Measurements from ENCODE around the gene LAMTOR2. TPM values are rescaled to one million over a fixed set of nuclear protein-coding genes. Genes with fewer than 3 reads are reported as not detected.

Gene LAMTOR2
- total and polyA plus RNA-seq, 10 of the 15 experiments (the other 5 are each of a cell fraction or from before 2014, with no cell fraction given) = 71.9 to 264 (median 97.0) TPM

DNA sequence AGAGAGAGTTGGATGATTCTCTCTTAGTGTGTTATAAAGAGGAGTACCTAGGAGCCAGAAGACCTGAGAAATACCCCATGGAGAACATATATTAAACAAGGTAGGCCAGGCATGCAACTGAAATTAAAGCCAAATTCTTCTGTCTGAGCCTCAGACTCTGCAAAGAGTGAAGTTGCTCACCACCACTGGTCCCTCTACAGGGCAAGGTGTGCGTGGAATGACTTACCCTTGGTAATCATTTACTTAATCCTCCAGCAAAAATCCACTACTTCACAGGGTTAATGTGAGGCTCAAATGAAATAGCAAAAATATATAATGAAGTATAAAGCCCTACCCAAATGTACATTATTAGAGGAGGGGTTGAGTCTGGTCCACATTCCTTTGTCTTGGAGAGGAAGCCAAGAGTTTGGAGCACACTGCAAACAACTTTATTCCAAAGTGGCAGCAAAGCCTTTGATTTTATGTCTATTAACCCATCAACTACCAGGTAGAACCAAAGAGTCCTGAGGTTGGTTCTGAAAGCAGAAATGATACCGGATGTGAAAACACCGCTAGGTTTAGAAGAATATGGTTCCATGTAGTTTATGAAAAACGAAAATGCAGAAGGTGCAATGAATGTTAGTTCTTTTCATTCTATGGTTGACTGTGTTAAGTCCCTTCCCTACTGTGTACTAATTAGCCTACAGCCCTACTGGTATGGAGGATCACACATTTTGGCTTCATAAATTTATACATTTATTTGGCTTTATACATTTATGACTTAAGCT lies 42.3 kb upstream of the LAMTOR2 start (continued):
- TF ChIP-seq ZNF24 (IDR thresholded peaks at IDR 0.05) (0 out of 2 replicates have a peak, but pooled peaks have one; percentile 40), EGR1 (IDR thresholded peaks at IDR 0.05; ENCODE audit: borderline replicate concordance in 1 of 2, low read depth in 2 of 2, low read length in 2 of 2) (no peak), POU2F2 (IDR thresholded peaks at IDR 0.05; ENCODE audit: borderline replicate concordance, low read depth, low read length) (no peak), RCOR1 (conservative IDR thresholded peaks at IDR 0.05; ENCODE audit: low read depth, low read length) (0 out of 2 replicates have a peak, but pooled peaks have one; percentile 83), SKIL (IDR thresholded peaks at IDR 0.05; ENCODE audit: low read depth, poor library complexity, severe bottlenecking) (peak; percentile 62), ATF7 (IDR thresholded peaks at IDR 0.05; ENCODE audit: low read depth) (peak; percentile 65; the same call in 1 of the 2 replicates), YBX1 (IDR thresholded peaks at IDR 0.05) (no peak), ATF3 (IDR thresholded peaks at IDR 0.05; ENCODE audit: borderline replicate concordance, extremely low read depth, low read depth, low read length) (no peak), BRCA1 (IDR thresholded peaks at IDR 0.05; ENCODE audit: low read depth, low read length) (no peak), FOXM1 (IDR thresholded peaks at IDR 0.05; ENCODE audit: low read depth, low read length) (peak; percentile 47; the same call in 1 of the 2 replicates), POLR2A (IDR thresholded peaks at IDR 0.05; ENCODE audit: low read depth, low read length) (no peak), E2F4 (IDR thresholded peaks at IDR 0.05; ENCODE audit: low read depth, low read length) (no peak), ZSCAN29 (IDR thresholded peaks at IDR 0.05) (no peak), IKZF1 (conservative IDR thresholded peaks at IDR 0.05) (no peak; the same call in none of the 2 replicates), PRDM15 (CRISPR knock-in tag; IDR thresholded peaks at IDR 0.05) (no peak), MEF2B (IDR thresholded peaks at IDR 0.05; ENCODE audit: partially characterized antibody, poor library complexity, severe bottlenecking) (no peak), ELK1 (IDR thresholded peaks at IDR 0.05; ENCODE audit: low read depth, low read length) (no peak), RUNX3 (IDR thresholded peaks at IDR 0.05; ENCODE audit: low read length) (peak; percentile 86)
- TF ChIP-seq, protein P1, sequence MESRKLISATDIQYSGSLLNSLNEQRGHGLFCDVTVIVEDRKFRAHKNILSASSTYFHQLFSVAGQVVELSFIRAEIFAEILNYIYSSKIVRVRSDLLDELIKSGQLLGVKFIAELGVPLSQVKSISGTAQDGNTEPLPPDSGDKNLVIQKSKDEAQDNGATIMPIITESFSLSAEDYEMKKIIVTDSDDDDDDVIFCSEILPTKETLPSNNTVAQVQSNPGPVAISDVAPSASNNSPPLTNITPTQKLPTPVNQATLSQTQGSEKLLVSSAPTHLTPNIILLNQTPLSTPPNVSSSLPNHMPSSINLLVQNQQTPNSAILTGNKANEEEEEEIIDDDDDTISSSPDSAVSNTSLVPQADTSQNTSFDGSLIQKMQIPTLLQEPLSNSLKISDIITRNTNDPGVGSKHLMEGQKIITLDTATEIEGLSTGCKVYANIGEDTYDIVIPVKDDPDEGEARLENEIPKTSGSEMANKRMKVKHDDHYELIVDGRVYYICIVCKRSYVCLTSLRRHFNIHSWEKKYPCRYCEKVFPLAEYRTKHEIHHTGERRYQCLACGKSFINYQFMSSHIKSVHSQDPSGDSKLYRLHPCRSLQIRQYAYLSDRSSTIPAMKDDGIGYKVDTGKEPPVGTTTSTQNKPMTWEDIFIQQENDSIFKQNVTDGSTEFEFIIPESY (IDR thresholded peaks at IDR 0.05) = no peak

Data from GM12878 (cell line).